H9 (cell line): ENCODE measurements around the gene DNAJC2. TPM values are rescaled to one million over a fixed set of nuclear protein-coding genes. Genes with fewer than 3 reads are reported as not detected.

Source experiments
- DNase-seq: peaks from one replicate; pipeline ENCODE4 v3.0.0-alpha.2; 2017
- H2AFZ ChIP-seq: one replicate; pipeline ENCODE4 v1.6.1; 2013; ENCODE audit warnings: mild to moderate bottlenecking, low read length, control low read depth, moderate library complexity
- H2AK5ac ChIP-seq: 2 replicates; pipeline ENCODE4 v1.6.1; 2013; ENCODE audit warnings: low read length, control low read depth, mixed read lengths; ENCODE audit not compliant: insufficient read length
- H2BK120ac ChIP-seq: one replicate; pipeline ENCODE4 v1.6.1; 2013; ENCODE audit warnings: low read depth, mild to moderate bottlenecking, low read length, control low read depth, inconsistent platforms; ENCODE audit not compliant: poor library complexity, severe bottlenecking
- H2BK12ac ChIP-seq: 2 replicates; pipeline ENCODE4 v1.6.1; 2013; ENCODE audit warnings: low read length, control low read depth, mixed read lengths, low read depth; ENCODE audit not compliant: insufficient read length
- H2BK15ac ChIP-seq: 2 replicates; pipeline ENCODE4 v1.6.1; 2013; ENCODE audit warnings: low read depth, low read length, control low read depth
- H2BK20ac ChIP-seq: one replicate; pipeline ENCODE4 v1.6.1; 2013; ENCODE audit warnings: low read depth, mild to moderate bottlenecking, low read length, control low read depth, inconsistent platforms; ENCODE audit not compliant: poor library complexity, severe bottlenecking
- H2BK5ac ChIP-seq: 2 replicates; pipeline ENCODE4 v1.6.1; 2013; ENCODE audit warnings: low read length, control low read depth, mixed read lengths; ENCODE audit not compliant: insufficient read length
- H3K14ac ChIP-seq: 2 replicates; pipeline ENCODE4 v1.6.1; 2013; ENCODE audit warnings: low read length, control low read depth; ENCODE audit not compliant: insufficient read depth
- H3K18ac ChIP-seq: 2 replicates; pipeline ENCODE4 v1.6.1; 2013; ENCODE audit warnings: low read depth, mild to moderate bottlenecking, mixed read lengths, low read length, control low read depth; ENCODE audit not compliant: insufficient read length
- H3K23ac ChIP-seq: 2 replicates; pipeline ENCODE4 v1.6.1; 2013; ENCODE audit warnings: low read length, control low read depth, mixed read lengths, low read depth; ENCODE audit not compliant: insufficient read length
- H3K23me2 ChIP-seq: 2 replicates; pipeline ENCODE4 v1.6.1; 2013; ENCODE audit warnings: low read depth, mild to moderate bottlenecking, mixed read lengths, low read length, control low read depth; ENCODE audit not compliant: insufficient read length, poor library complexity, severe bottlenecking
- H3K27ac ChIP-seq: 2 replicates; pipeline ENCODE4 v1.5.1; 2013; ENCODE audit warnings: low read length, control low read depth, mixed read lengths, low read depth; ENCODE audit not compliant: insufficient read length
- H3K27me3 ChIP-seq: 2 replicates; pipeline ENCODE4 v1.6.1; 2013; ENCODE audit warnings: low read length, control low read depth, inconsistent platforms; ENCODE audit not compliant: insufficient read depth
- H3K4ac ChIP-seq: 2 replicates; pipeline ENCODE4 v1.6.1; 2013; ENCODE audit warnings: low read depth, mild to moderate bottlenecking, control low read depth, inconsistent platforms, low read length, moderate library complexity
- H3K4me1 ChIP-seq: 2 replicates; pipeline ENCODE4 v1.6.1; 2013; ENCODE audit warnings: low read length, control low read depth, inconsistent platforms; ENCODE audit not compliant: insufficient read depth
- H3K4me2 ChIP-seq: 2 replicates; pipeline ENCODE4 v1.6.1; 2013; ENCODE audit warnings: low read length, control low read depth, mixed read lengths; ENCODE audit not compliant: insufficient read length, insufficient read depth
- H3K56ac ChIP-seq: 2 replicates; pipeline ENCODE4 v1.6.1; 2013; ENCODE audit warnings: low read depth, mild to moderate bottlenecking, mixed read lengths, low read length, control low read depth; ENCODE audit not compliant: insufficient read length
- H3K79me1 ChIP-seq: 2 replicates; pipeline ENCODE4 v1.6.1; 2013; ENCODE audit warnings: low read depth, mild to moderate bottlenecking, moderate library complexity, low read length, control low read depth, inconsistent platforms; ENCODE audit not compliant: insufficient read depth, poor library complexity, severe bottlenecking
- H3K79me2 ChIP-seq: 2 replicates; pipeline ENCODE4 v1.6.1; 2013; ENCODE audit warnings: low read length, control low read depth, inconsistent platforms; ENCODE audit not compliant: insufficient read depth
- H3K9ac ChIP-seq: 2 replicates; pipeline ENCODE4 v1.6.1; 2013; ENCODE audit warnings: low read length, control low read depth, mixed read lengths; ENCODE audit not compliant: insufficient read length; ENCODE audit errors: extremely low read depth
- H3K9me3 ChIP-seq: one replicate; pipeline ENCODE4 v1.6.1; 2013; ENCODE audit warnings: low read depth, low read length, inconsistent platforms; ENCODE audit not compliant: control insufficient read depth
- H3T11ph ChIP-seq: one replicate; pipeline ENCODE4 v1.6.1; 2013; ENCODE audit warnings: mild to moderate bottlenecking, low read length, control low read depth, inconsistent platforms
- H4K20me1 ChIP-seq: one replicate; pipeline ENCODE4 v1.6.1; 2013; ENCODE audit not compliant: control insufficient read depth, insufficient read length, insufficient read depth
- H4K5ac ChIP-seq: 2 replicates; pipeline ENCODE4 v1.6.1; 2013; ENCODE audit warnings: low read depth, mild to moderate bottlenecking, mixed read lengths, low read length, control low read depth; ENCODE audit not compliant: insufficient read length
- H4K8ac ChIP-seq: replicated peaks from 2 replicates; pipeline ENCODE4 v1.6.1; 2013; ENCODE audit warnings: low read length, control low read depth, mixed read lengths, low read depth; ENCODE audit not compliant: insufficient read length
- H4K91ac ChIP-seq: 2 replicates; pipeline ENCODE4 v1.6.1; 2013; ENCODE audit warnings: low read depth, mild to moderate bottlenecking, moderate library complexity, mixed read lengths, low read length, control low read depth; ENCODE audit not compliant: insufficient read length
- H3K27ac Mint-ChIP-seq, 3 experiments: 2 replicates in 2 of 3; 3 replicates in 1 of 3; pipeline ENCODE4 v1.8.0; 2020 to 2021; ENCODE audit warnings: mixed read lengths in 3 of 3, mild to moderate bottlenecking in 1 of 3, moderate library complexity in 1 of 3
- H3K27me3 Mint-ChIP-seq: 2 replicates; pipeline ENCODE4 v1.8.0; 2021; ENCODE audit warnings: low read depth, mild to moderate bottlenecking, moderate library complexity, mixed read lengths
- H3K36me3 Mint-ChIP-seq, 3 experiments: 2 replicates in 2 of 3; 3 replicates in 1 of 3; pipeline ENCODE4 v1.8.0; 2020 to 2021; ENCODE audit warnings: low read depth in 3 of 3, mixed read lengths in 3 of 3; ENCODE audit not compliant: insufficient read depth in 1 of 3
- H3K4me1 Mint-ChIP-seq, 2 experiments: 2 replicates each; pipeline ENCODE4 v1.8.0; 2020; ENCODE audit warnings: mixed read lengths in 2 of 2
- H3K4me3 Mint-ChIP-seq, 2 experiments: 2 replicates in 1 of 2; 3 replicates in 1 of 2; pipeline ENCODE4 v1.8.0; 2020 to 2021; ENCODE audit warnings: mild to moderate bottlenecking in 2 of 2, mixed read lengths in 2 of 2, moderate library complexity in 1 of 2
- H3K9me3 Mint-ChIP-seq, 2 experiments: 2 replicates in 1 of 2; 3 replicates in 1 of 2; pipeline ENCODE4 v1.8.0; 2020; ENCODE audit warnings: mild to moderate bottlenecking in 2 of 2, mixed read lengths in 2 of 2, moderate library complexity in 1 of 2
- WGBS: extraction: QIAGEN DNeasy Blood & Tissue Kit; methylation state at CpG from one replicate; pipeline ENCODE4 v1.1.7; 2013; ENCODE audit warnings: missing lambda C conversion rate, low lambda C conversion rate, mixed read lengths; ENCODE audit not compliant: insufficient read length; ENCODE audit errors: extremely low coverage; 5-methylcytosine and 5-hydroxymethylcytosine counted together
- total RNA-seq: library from RNA; stranded (reverse); gene quantifications from 2 replicates; pipeline ENCODE4 v1.2.1, GENCODE V29; 2021
- TF ChIP-seq, protein P1 (sequence below): fragments of 200-600 bp; sonication (generic); conservative IDR thresholded peaks from 3 replicates; pipeline ENCODE4 v1.8.0; 2021; ENCODE audit warnings: antibody characterized with exemption, mild to moderate bottlenecking

Gene DNAJC2
- total RNA-seq, 1 experiment from 2014 or later: 57.9 TPM

DNA sequence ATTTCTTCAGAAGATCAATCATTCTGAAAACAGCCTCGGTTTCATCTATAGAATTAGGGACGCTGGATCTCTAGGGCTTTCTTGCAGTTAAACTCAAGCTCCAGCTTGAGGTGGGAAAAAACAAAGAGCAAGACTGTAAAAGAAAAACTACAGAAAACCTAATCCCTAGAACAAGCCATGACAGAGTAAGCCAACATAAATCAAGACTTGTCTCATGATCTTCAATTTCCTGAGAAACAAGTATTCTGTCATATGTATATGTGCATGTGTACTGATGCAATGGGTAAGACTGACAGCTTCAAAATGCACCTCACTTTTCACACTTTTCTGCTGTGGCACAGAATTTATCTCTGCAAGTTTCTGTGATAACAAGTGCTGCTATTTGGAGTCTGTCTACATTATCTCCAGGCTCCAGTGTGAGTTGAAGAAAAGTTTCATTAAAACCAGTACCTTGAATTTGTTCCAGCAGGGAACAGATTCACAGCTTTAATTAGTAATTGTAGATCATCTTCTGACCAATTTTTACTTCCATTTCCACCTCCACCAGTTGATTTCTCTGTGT is 28.1 kb downstream of the DNAJC2 start:
- TF ChIP-seq, protein P1, sequence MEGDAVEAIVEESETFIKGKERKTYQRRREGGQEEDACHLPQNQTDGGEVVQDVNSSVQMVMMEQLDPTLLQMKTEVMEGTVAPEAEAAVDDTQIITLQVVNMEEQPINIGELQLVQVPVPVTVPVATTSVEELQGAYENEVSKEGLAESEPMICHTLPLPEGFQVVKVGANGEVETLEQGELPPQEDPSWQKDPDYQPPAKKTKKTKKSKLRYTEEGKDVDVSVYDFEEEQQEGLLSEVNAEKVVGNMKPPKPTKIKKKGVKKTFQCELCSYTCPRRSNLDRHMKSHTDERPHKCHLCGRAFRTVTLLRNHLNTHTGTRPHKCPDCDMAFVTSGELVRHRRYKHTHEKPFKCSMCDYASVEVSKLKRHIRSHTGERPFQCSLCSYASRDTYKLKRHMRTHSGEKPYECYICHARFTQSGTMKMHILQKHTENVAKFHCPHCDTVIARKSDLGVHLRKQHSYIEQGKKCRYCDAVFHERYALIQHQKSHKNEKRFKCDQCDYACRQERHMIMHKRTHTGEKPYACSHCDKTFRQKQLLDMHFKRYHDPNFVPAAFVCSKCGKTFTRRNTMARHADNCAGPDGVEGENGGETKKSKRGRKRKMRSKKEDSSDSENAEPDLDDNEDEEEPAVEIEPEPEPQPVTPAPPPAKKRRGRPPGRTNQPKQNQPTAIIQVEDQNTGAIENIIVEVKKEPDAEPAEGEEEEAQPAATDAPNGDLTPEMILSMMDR: no peak
- Histone ChIP-seq H2BK120ac (no peak overlapping the region), H4K8ac (no peak overlapping the region), H4K91ac (no peak overlapping the region), H2BK5ac (no peak overlapping the region), H2AK5ac (no peak overlapping the region), H3K56ac (no peak overlapping the region), H3K27ac (no peak overlapping the region), H3K14ac (no peak overlapping the region), H3K18ac (no peak overlapping the region), H3K9me3 (no peaks in the 10 kb centered on the region), H4K20me1 (no peaks in the 10 kb centered on the region), H3K4ac (no peak overlapping the region), H3K9ac (no peak overlapping the region), H2AFZ (no peak overlapping the region), H3K4me1 (no peaks in the 10 kb centered on the region), H2BK12ac (no peak overlapping the region), H2BK15ac (no peak overlapping the region), H3K23me2 (no peaks in the 10 kb centered on the region), H3K79me2 (no peaks in the 10 kb centered on the region), H3K27me3 (no peaks in the 10 kb centered on the region), H4K5ac (no peak overlapping the region), H3T11ph (no peak overlapping the region), H2BK20ac (no peak overlapping the region), H3K23ac (no peak overlapping the region), H3K4me2 (no peak overlapping the region), H3K79me1 (no peaks in the 10 kb centered on the region)
- H3K27me3 Mint-ChIP-seq: no peaks in the 10 kb centered on the region
- no CpG with 5 or more reads among the region's 2 CpGs for WGBS
- no peak overlapping the region; a peak in 1 of 7 replicates for H3K27ac Mint-ChIP-seq
- no peak for DNase-seq
- H3K36me3 Mint-ChIP-seq: peaks cover 51 to 93% (median 86%) of the 10 kb centered on the region in 3 experiments; a peak in 6 of 7 replicates
- H3K9me3 Mint-ChIP-seq: no peaks in the 10 kb centered on the region
- H3K4me1 Mint-ChIP-seq: no peaks in the 10 kb centered on the region
- no peak overlapping the region for H3K4me3 Mint-ChIP-seq
